ENCODE results near the gene IRX2. TPM values are rescaled to one million over a fixed set of nuclear protein-coding genes. Genes with fewer than 3 reads are reported as not detected.

The IRX2 gene
- total RNA-seq, 3 donors from 2014 or later = 0.09 to 0.51 TPM; not detected in 1

- H3K4me1 ChIP-seq (ENCODE audit: low read depth) = no peaks in the 10 kb centered on the region
- ATAC-seq = no peak
- DNase-seq = no peak
- H3K9me3 ChIP-seq = no peaks in the 10 kb centered on the region
- no peak overlapping the region for H3K4me3 ChIP-seq
- TF ChIP-seq CTCF (IDR thresholded peaks at IDR 0.05) = no peak
- intact Hi-C loops (cut with DNase I, micrococcal nuclease) = no loop called here
- H3K36me3 ChIP-seq (ENCODE audit: low read depth) = no peaks in the 10 kb centered on the region
Observed at GRCh38 chr5:2740876-2741555, 10.5 kb downstream of the IRX2 start.

- intact Hi-C loops (cut with DNase I, micrococcal nuclease) = no loop called here
- no peak overlapping the region for H3K4me3 ChIP-seq
Observed at GRCh38 chr5:2740051-2740875, 11.2 kb downstream of the IRX2 start.

GRCh38 chr5:2739360-2740050 is 12.0 kb downstream of the IRX2 start:
- no peaks in the 10 kb centered on the region for H3K9me3 ChIP-seq
- no peak overlapping the region for H3K4me3 ChIP-seq
- no peaks in the 10 kb centered on the region for H3K4me1 ChIP-seq (ENCODE audit: low read depth)
- intact Hi-C loops (cut with DNase I, micrococcal nuclease) = no loop called here
- no peak for TF ChIP-seq CTCF (IDR thresholded peaks at IDR 0.05)
- no peaks in the 10 kb centered on the region for H3K36me3 ChIP-seq (ENCODE audit: low read depth)
- no peak for DNase-seq
- ATAC-seq = peak; percentile 40

More at GRCh38 chr5:2740051-2740875, 11.2 kb downstream of the IRX2 start:
- Histone ChIP-seq H3K36me3 (ENCODE audit: low read depth) (no peaks in the 10 kb centered on the region), H3K4me1 (ENCODE audit: low read depth) (no peaks in the 10 kb centered on the region), H3K9me3 (no peaks in the 10 kb centered on the region)
- DNase-seq (no peak), ATAC-seq (no peak)
- no peak for TF ChIP-seq CTCF (IDR thresholded peaks at IDR 0.05)

GRCh38 chr5:2738700-2739359 is 12.6 kb downstream of the IRX2 start:
- intact Hi-C loops (cut with DNase I, micrococcal nuclease) = no loop called here
- DNase-seq (no peak), ATAC-seq (no peak)
- no peak for TF ChIP-seq CTCF (IDR thresholded peaks at IDR 0.05)
- no peaks in the 10 kb centered on the region for H3K36me3 ChIP-seq (ENCODE audit: low read depth)
- H3K9me3 ChIP-seq = no peaks in the 10 kb centered on the region
- H3K4me3 ChIP-seq = no peak overlapping the region
- no peaks in the 10 kb centered on the region for H3K4me1 ChIP-seq (ENCODE audit: low read depth)

GRCh38 chr5:2738156-2738699 is 13.2 kb downstream of the IRX2 start:
- no peaks in the 10 kb centered on the region for H3K36me3 ChIP-seq (ENCODE audit: low read depth)
- no peak for ATAC-seq
- no peak for DNase-seq
- no peak for TF ChIP-seq CTCF (IDR thresholded peaks at IDR 0.05)
- H3K9me3 ChIP-seq = no peaks in the 10 kb centered on the region
- intact Hi-C loops (cut with DNase I, micrococcal nuclease) = no loop called here
- H3K4me3 ChIP-seq = no peak overlapping the region
- no peaks in the 10 kb centered on the region for H3K4me1 ChIP-seq (ENCODE audit: low read depth)

Data from mucosa of descending colon (tissue), 3 donors.